Loucy (cell line): Measurements from ENCODE around the gene PDLIM7.

Experiments used
- EZH2phosphoT487 ChIP-seq: fragments of 200-600 bp; IDR thresholded peaks from 2 replicates; pipeline ENCODE4 v1.6.1; 2018; ENCODE audit warnings: antibody characterized with exemption, mild to moderate bottlenecking, moderate library complexity, borderline replicate concordance
- TF ChIP-seq, protein P1 (sequence below): fragments of 200-600 bp; sonication (generic); conservative IDR thresholded peaks from 2 replicates; pipeline ENCODE4 v1.5.1; 2014; ENCODE audit warnings: mild to moderate bottlenecking, antibody characterized with exemption, low read length

- TF ChIP-seq, protein P1, sequence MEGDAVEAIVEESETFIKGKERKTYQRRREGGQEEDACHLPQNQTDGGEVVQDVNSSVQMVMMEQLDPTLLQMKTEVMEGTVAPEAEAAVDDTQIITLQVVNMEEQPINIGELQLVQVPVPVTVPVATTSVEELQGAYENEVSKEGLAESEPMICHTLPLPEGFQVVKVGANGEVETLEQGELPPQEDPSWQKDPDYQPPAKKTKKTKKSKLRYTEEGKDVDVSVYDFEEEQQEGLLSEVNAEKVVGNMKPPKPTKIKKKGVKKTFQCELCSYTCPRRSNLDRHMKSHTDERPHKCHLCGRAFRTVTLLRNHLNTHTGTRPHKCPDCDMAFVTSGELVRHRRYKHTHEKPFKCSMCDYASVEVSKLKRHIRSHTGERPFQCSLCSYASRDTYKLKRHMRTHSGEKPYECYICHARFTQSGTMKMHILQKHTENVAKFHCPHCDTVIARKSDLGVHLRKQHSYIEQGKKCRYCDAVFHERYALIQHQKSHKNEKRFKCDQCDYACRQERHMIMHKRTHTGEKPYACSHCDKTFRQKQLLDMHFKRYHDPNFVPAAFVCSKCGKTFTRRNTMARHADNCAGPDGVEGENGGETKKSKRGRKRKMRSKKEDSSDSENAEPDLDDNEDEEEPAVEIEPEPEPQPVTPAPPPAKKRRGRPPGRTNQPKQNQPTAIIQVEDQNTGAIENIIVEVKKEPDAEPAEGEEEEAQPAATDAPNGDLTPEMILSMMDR = no peak
- no peak for TF ChIP-seq EZH2phosphoT487
Measured at GRCh38 chr5:177471610-177472356, 25.6 kb downstream of the PDLIM7 start.
